Large intestine (tissue), 12 donors: ENCODE results near the gene S100A2. TPM values are rescaled to one million over a fixed set of nuclear protein-coding genes. Genes with fewer than 3 reads are reported as not detected.

Source experiments
- DNase-seq, 2 donors: peaks; one replicate each; pipeline versions ENCODE4 v3.0.0 to v3.0.0-alpha.2; 2013
- H3K27ac ChIP-seq: one replicate; pipeline ENCODE4 v1.5.1; 2013; ENCODE audit warnings: low read length
- H3K27me3 ChIP-seq: 2 replicates; pipeline ENCODE4 v1.6.1; 2013; ENCODE audit warnings: low read length; ENCODE audit not compliant: control insufficient read depth, insufficient read depth
- H3K36me3 ChIP-seq: 2 replicates; pipeline ENCODE4 v1.6.1; 2013; ENCODE audit warnings: low read length; ENCODE audit not compliant: control insufficient read depth, insufficient read depth
- H3K4me1 ChIP-seq: one replicate; pipeline ENCODE4 v1.6.1; 2013; ENCODE audit warnings: low read length; ENCODE audit not compliant: control insufficient read depth, insufficient read depth
- H3K4me3 ChIP-seq: one replicate; pipeline ENCODE4 v1.5.1; 2013; ENCODE audit warnings: low read length
- H3K9me3 ChIP-seq: one replicate; pipeline ENCODE4 v1.6.1; 2013; ENCODE audit warnings: mild to moderate bottlenecking, low read depth, low read length, moderate library complexity; ENCODE audit not compliant: control insufficient read depth
- WGBS: methylation state at CpG from one replicate; pipeline ENCODE4 v1.1.5; 2013; ENCODE audit warnings: low lambda C conversion rate; ENCODE audit not compliant: insufficient coverage; 5-methylcytosine and 5-hydroxymethylcytosine counted together
- long read RNA-seq, 11 donors: transcript quantifications; one replicate each; lab custom pipeline, GENCODE V29; 2026
- polyA plus RNA-seq: library from polyadenylated mRNA; unstranded; fragments of 120-200 nt; gene quantifications from one replicate; pipeline ENCODE4 v1.2.1, GENCODE V29; 2013

Gene S100A2
- polyA plus RNA-seq: 0.67 TPM
- long read RNA-seq, donor 1: 0 reads
- long read RNA-seq, donor 2, partial matches to known transcripts: 0 of 1 reads
- long read RNA-seq, donor 2, other reads (novel, unspliced or antisense): 0 of 1 reads
- long read RNA-seq, donor 3: 0 reads
- long read RNA-seq, donor 4: 0 reads
- long read RNA-seq, donor 5: 0 reads
- long read RNA-seq, donor 6: 0 reads
- long read RNA-seq, donor 7: 0 reads
- long read RNA-seq, donor 8: 0 reads
- long read RNA-seq, donor 9: 0 reads
- long read RNA-seq, donor 10: 0 reads
- long read RNA-seq, donor 11: 0 reads

DNA sequence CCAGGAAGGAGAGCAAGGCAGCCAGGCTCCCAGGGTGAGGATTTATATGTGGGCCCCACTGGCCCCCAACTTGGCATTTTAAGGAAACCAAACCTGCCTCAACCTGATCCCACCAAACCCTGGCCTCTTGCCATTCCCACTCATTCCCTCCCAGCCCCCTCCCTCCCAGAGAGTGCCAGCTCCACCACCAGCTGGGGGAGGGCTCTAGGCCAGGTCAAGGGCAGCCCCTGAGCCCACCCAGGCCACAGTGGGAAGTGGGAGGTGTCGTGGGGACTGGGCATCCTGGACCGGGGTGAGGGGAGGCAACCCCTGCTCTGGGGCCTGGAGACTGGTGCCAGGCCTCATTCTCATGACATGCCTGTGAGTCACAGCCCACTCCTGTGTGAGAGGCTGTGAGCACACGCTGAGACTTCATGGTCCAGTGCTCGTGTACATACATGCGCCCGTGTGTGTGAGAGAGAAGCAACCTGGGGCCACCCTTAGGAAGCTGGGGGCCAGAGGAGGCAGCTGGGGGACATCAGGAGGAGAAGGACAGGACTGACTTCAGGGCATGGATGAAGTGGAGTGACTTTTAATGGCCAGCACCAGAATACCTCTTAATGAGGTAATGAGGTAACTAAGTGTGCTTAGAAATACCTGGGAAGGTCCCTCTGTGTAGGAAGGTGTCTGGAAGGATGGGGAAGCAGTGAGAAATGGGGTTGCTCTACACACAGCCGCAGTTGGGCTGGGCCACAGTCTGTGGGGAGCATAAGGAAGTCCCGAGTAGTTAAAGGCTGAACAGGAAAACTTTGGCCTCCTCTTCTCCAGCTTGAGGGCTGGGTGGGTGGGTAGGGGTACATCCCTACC lies at the start of gene S100A2:
Gene S100A2, minus strand, starts transcription at position 316 of the 846 bp plus-strand sequence. CDS start 1,967 bp downstream, outside the sequence.
- WGBS: no CpG with 5 or more reads among the region's 8 CpGs
- Histone ChIP-seq H3K4me1 (peaks cover 46% of the 10 kb centered on the region), H3K4me3 (no peak within 1 kb of the TSS), H3K27ac (peak within 1 kb of the TSS; percentile 97), H3K9me3 (no peaks in the 10 kb centered on the region), H3K36me3 (no peaks in the 10 kb centered on the region), H3K27me3 (no peaks in the 10 kb centered on the region)
- DNase-seq: peak; percentile 57 to 79

DNA sequence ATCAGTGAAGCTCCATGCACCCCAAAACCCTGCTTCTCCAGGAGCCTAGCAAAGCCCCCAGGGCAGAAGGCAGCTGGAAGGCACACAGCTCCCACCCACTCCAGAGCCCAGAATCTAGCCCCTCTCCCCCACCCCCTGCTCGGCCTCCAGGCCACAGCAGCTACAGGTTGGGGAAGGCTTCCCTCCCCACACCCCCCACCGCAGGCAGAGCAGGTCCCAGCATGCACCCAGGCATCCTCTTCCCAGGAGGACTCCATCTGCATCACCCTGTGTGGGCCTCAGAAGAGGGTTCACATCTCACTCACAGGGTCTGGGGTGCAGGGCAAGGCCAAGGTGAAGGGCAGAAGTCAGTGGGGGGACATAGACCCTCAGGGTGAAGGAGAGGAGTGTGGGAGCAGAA lies 49.8 kb upstream of the S100A2 start:
- WGBS: no CpG with 5 or more reads among the region's 2 CpGs
- Histone ChIP-seq H3K36me3 (peaks cover 4% of the 10 kb centered on the region), H3K27ac (peak overlapping the region; percentile 94), H3K9me3 (no peaks in the 10 kb centered on the region), H3K4me3 (peak overlapping the region; percentile 65), H3K27me3 (no peaks in the 10 kb centered on the region), H3K4me1 (peaks cover 52% of the 10 kb centered on the region)
- no peak for DNase-seq

DNA sequence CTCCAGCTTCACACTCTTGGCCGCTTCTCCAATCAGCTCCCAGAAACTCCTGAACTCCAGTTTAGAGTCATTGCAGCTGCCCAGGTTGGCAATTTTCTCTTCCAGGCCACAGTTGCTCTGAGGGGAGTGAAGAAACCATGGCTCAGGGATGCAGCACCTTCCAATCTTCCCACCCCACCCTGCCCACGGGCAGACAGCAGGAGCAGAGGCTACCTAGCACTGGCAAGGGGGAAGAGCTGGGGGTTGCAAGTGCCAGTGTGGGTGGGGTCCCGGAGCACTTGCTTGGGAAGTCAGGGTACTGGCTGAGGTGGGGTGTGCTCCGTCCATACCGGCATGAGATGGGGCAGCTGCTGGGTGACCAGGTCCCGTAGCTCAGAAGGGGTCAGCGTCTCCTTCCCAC lies 49.3 kb upstream of the S100A2 start:
- Histone ChIP-seq H3K4me1 (peaks cover 57% of the 10 kb centered on the region), H3K4me3 (peak overlapping the region; percentile 65), H3K36me3 (peaks cover 4% of the 10 kb centered on the region), H3K9me3 (no peaks in the 10 kb centered on the region), H3K27me3 (no peaks in the 10 kb centered on the region), H3K27ac (peak overlapping the region; percentile 8)
- DNase-seq: no peak
- no CpG with 5 or more reads among the region's 7 CpGs for WGBS

DNA sequence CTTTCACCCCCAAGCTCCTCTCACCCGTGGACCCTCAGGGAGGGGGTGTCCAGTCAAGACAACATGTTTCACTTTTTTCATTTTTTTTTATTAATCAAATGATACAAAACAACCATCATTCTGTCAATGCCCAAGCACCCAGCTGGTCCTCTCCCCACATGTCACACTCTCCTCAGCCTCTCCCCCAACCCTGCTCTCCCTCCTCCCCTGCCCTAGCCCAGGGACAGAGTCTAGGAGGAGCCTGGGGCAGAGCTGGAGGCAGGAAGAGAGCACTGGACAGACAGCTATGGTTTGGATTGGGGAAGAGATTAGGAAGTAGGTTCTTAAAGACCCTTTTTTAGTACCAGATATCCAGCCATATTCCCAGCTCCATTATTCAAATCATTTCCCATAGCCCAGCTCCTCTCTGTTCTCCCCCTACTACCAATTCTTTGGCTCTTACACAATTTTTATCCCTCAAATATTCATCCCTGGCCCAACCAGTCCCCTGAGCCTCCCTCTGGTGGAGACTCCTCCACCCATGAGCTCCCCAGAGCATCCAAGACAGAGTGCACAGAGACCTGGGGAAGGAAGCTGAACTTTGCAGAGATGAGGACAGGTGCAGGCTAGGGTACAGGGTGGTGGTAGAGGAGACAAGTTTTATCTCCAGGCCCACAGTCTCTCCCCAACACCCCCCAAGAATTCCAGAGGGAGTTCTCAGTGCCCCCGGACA lies 48.7 kb upstream of the S100A2 start:
- peaks cover 62% of the 10 kb centered on the region for H3K4me1 ChIP-seq
- peak overlapping the region; percentile 8 for H3K27ac ChIP-seq
- peaks cover 4% of the 10 kb centered on the region for H3K36me3 ChIP-seq
- no peaks in the 10 kb centered on the region for H3K9me3 ChIP-seq
- no peaks in the 10 kb centered on the region for H3K27me3 ChIP-seq
- DNase-seq: peak in 1 of 2 donors; percentile 46
- 67% methylated on average over 1 of the region's 2 CpGs for WGBS
- peak overlapping the region; percentile 65 for H3K4me3 ChIP-seq

DNA sequence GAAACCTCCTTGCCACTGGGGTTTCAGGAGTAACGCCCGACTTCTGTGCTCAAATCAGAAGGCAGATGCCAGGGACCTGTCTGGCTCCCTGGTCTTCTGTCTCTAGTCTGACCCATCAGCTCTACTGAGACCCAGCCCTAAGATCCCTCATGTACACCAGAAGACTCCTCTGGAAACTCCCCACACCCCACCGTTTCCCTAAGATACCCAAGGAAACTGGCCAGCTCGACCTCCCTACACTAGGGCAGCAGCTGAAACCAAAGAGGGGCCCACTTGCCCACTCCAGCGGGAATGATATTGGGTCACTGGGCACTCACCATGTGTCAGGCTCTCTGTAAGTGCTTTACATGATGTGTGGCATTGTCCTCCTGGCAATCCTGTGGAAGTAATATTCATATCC lies 47.8 kb upstream of the S100A2 start:
- peak overlapping the region; percentile 94 for H3K27ac ChIP-seq
- H3K36me3 ChIP-seq: no peaks in the 10 kb centered on the region
- H3K9me3 ChIP-seq: no peaks in the 10 kb centered on the region
- H3K4me1 ChIP-seq: peaks cover 70% of the 10 kb centered on the region
- WGBS: no CpG with 5 or more reads among the region's 5 CpGs
- DNase-seq: no peak
- H3K4me3 ChIP-seq: peak overlapping the region; percentile 76
- H3K27me3 ChIP-seq: no peaks in the 10 kb centered on the region

DNA sequence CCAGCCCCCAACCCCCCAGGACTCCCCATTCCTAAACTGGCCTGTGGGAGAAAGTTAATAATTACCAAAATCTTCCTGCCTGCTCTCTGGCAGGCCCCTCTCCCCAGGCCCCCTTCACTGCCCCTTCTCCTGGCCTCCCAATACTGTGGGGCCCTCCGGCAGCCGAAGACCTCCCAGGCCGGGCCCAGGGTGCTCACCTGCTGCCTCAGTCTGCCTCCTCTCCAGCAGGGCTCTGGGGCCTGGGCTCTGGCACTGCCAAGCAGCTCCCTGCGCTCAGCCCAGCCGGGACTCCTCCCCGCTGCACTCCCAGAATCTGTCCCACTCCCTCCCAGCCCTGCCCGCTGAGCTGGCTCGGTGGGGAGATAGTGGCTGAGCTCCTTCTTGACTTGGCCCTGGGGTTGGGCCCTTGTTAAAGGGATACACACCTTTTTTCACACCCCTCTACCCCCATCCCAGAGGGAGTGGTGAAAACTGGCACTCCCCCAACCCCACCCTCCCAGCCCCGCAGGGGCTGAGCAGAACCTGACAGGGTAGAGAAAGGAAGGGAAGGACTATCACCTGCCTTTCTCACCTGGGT lies 47.2 kb upstream of the S100A2 start, which contains the start of gene S100A16:
Gene S100A16, minus strand, starts transcription at position 383 of the 577 bp plus-strand sequence. CDS start 4,986 bp downstream, outside the sequence.
- DNase-seq: peak; percentile 81 to 94
- WGBS: no CpG with 5 or more reads among the region's 9 CpGs
- H3K4me1 ChIP-seq: peaks cover 75% of the 10 kb centered on the region

DNA sequence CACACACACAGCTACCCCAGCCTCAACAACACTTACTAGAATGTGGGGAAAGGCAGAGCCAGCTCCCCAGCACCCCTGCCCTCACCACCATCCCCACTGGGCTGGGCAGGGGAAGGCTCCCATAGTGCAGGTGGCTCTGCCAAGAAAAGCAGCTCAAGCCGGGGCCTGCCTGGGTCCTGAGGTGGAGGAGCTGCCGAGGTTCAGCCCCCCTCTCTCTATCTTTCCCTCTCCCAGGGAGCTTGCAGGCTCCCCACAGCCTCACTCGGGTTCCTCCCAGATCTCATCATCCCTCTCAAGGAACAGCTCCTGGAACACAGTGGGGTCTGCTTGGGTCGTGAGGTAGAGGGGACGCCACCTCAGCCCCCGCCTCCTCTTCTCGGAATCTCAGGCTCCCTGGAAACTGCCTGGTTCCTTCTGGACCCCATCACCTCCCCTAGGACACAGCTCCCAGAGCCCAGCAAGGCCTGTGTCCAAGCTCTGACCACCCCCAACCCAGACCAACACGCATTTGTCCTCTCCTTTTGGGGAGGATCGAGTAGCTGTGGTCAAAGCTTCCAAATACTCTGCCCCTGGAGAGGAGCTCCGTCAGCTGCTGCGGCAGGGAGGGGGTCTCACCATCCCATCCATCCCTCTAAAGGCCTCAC lies 46.6 kb upstream of the S100A2 start:
- no CpG with 5 or more reads among the region's 11 CpGs for WGBS
- Histone ChIP-seq H3K9me3 (peaks cover 4% of the 10 kb centered on the region), H3K36me3 (peaks cover 10% of the 10 kb centered on the region), H3K27ac (peak overlapping the region; percentile 94), H3K4me1 (peaks cover 72% of the 10 kb centered on the region), H3K27me3 (no peaks in the 10 kb centered on the region), H3K4me3 (peak overlapping the region; percentile 76)
- DNase-seq: peak in 1 of 2 donors; percentile 66

More for the DNA sequence above, 47.2 kb upstream of the S100A2 start, which contains the start of gene S100A16:
- Histone ChIP-seq H3K4me3 (peak within 1 kb of the TSS; percentile 76), H3K27me3 (no peaks in the 10 kb centered on the region), H3K9me3 (peaks cover 4% of the 10 kb centered on the region), H3K36me3 (peaks cover 3% of the 10 kb centered on the region), H3K27ac (peak within 1 kb of the TSS; percentile 94)

DNA sequence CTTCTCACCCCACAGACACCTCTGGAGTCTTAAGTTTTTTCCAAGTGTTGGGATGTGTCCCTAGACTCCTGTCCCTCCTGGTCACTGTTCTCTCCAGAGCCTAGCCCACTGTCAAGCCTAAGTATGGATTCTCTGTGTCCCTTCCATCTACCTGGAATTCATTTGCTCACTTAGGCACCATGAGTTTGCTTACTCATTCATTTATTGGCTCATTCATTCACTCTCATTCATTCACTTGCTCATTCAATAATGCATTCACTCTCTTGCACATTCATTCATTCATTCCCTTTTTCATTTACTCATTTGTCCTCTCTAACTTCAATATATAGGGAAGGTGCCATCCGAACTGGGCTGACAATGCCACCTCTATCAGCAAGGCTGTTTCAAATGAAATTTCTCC lies 45.7 kb upstream of the S100A2 start:
- DNase-seq: peak in 1 of 2 donors; percentile 38
- H3K4me3 ChIP-seq: peak overlapping the region; percentile 76
- peaks cover 63% of the 10 kb centered on the region for H3K4me1 ChIP-seq

DNA sequence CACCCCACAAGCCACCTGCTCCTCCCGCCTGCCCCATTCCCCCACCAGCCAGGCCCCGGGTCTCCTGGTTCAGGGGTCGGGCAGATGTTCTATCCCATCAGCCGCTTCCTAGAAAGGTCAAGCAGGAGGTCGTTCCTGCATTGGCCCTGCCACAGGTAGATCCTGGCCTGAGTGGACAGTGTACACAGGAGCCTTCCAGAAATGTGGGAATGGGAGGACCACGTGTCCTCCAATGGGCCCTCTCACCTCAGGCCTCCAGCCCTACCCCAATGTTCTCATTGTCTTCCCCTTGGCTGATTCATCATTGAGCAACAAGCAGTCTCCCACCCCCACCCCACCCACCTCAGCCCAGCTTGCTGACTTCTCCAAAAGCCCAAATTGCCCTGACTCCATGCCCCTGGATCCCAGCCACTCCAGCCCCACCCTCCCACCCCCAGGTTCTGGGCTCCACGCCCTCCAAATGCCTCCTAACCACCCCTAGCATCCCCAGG lies 45.2 kb upstream of the S100A2 start:
- no peak for DNase-seq

More for the DNA sequence above, 45.7 kb upstream of the S100A2 start:
- Histone ChIP-seq H3K27ac (peak overlapping the region; percentile 94), H3K9me3 (peaks cover 4% of the 10 kb centered on the region), H3K36me3 (peaks cover 18% of the 10 kb centered on the region), H3K27me3 (no peaks in the 10 kb centered on the region)
- no CpG with 5 or more reads among the region's 1 CpG for WGBS

More for the DNA sequence above, 45.2 kb upstream of the S100A2 start:
- H3K36me3 ChIP-seq: peaks cover 19% of the 10 kb centered on the region
- no peaks in the 10 kb centered on the region for H3K27me3 ChIP-seq
- no CpG with 5 or more reads among the region's 7 CpGs for WGBS
- peaks cover 60% of the 10 kb centered on the region for H3K4me1 ChIP-seq
- peak overlapping the region; percentile 94 for H3K27ac ChIP-seq
- no peak overlapping the region for H3K4me3 ChIP-seq
- H3K9me3 ChIP-seq: peaks cover 4% of the 10 kb centered on the region
